MM.1S (cell line): ENCODE results near the gene C9orf153.
A peak's percentile ranks its signal among the peaks of the same experiment; 100 is the strongest.

Experiments used
- DNase-seq: peaks from one replicate; pipeline ENCODE4 v3.0.0-alpha.2; 2015
- H2AFZ ChIP-seq: fragments of 300-600 bp; sonication (generic); 2 replicates; pipeline ENCODE4 v1.6.0; 2016; ENCODE audit warnings: antibody characterized with exemption, low read length
- H3F3A ChIP-seq: fragments of 300-600 bp; sonication (generic); 2 replicates; pipeline ENCODE4 v1.6.1; 2016; ENCODE audit warnings: mild to moderate bottlenecking, antibody characterized with exemption, low read length, moderate library complexity, mixed read lengths; ENCODE audit not compliant: insufficient read depth
- H3K27ac ChIP-seq: fragments of 300-600 bp; sonication (generic); 2 replicates; pipeline ENCODE4 v1.5.1; 2016; ENCODE audit warnings: mild to moderate bottlenecking, low read length
- H3K27me3 ChIP-seq: fragments of 300-600 bp; sonication (generic); replicated peaks from 2 replicates; pipeline ENCODE4 v1.6.0; 2016; ENCODE audit warnings: low read length; ENCODE audit not compliant: insufficient read depth
- H3K36me3 ChIP-seq: fragments of 300-600 bp; sonication (generic); replicated peaks from 2 replicates; pipeline ENCODE4 v1.6.1; 2016; ENCODE audit warnings: mild to moderate bottlenecking, low read length, mixed read lengths; ENCODE audit not compliant: insufficient read depth
- H3K4me1 ChIP-seq: fragments of 300-600 bp; sonication (generic); 2 replicates; pipeline ENCODE4 v1.6.1; 2016; ENCODE audit warnings: low read length, mixed read lengths
- H3K4me2 ChIP-seq: fragments of 300-600 bp; sonication (generic); 2 replicates; pipeline ENCODE4 v1.6.0; 2016; ENCODE audit warnings: low read depth, low read length
- H3K4me3 ChIP-seq: fragments of 300-600 bp; sonication (generic); 2 replicates; pipeline ENCODE4 v1.5.1; 2016; ENCODE audit warnings: low read length, mixed read lengths
- H3K79me2 ChIP-seq: fragments of 300-600 bp; sonication (generic); 2 replicates; pipeline ENCODE4 v1.6.1; 2016; ENCODE audit warnings: mixed run types, low read length, mixed read lengths
- H3K9ac ChIP-seq: fragments of 300-600 bp; sonication (generic); 2 replicates; pipeline ENCODE4 v1.6.1; 2016; ENCODE audit warnings: low read length, mixed read lengths
- H3K9me2 ChIP-seq: fragments of 300-600 bp; sonication (generic); replicated peaks from 2 replicates; pipeline ENCODE4 v1.6.1; 2016; ENCODE audit warnings: mild to moderate bottlenecking, low read length, mixed read lengths; ENCODE audit not compliant: insufficient read depth
- H3K9me3 ChIP-seq: fragments of 300-600 bp; sonication (generic); replicated peaks from 2 replicates; pipeline ENCODE4 v1.6.1; 2016; ENCODE audit warnings: mild to moderate bottlenecking, low read length, mixed read lengths; ENCODE audit not compliant: insufficient read depth
- H4K20me1 ChIP-seq: fragments of 300-600 bp; sonication (generic); 2 replicates; pipeline ENCODE4 v1.6.1; 2016; ENCODE audit warnings: mild to moderate bottlenecking, low read length, moderate library complexity, mixed read lengths; ENCODE audit not compliant: insufficient read depth
- EZH2 ChIP-seq: fragments of 300-600 bp; sonication (generic); optimal IDR thresholded peaks from 2 replicates; pipeline ENCODE3; 2017; ENCODE audit warnings: low read depth, mild to moderate bottlenecking, antibody characterized with exemption, low read length, mixed read lengths
- EZH2phosphoT487 ChIP-seq: fragments of 300-600 bp; sonication (generic); IDR thresholded peaks from 2 replicates; pipeline ENCODE4 v1.6.1; 2018; ENCODE audit warnings: antibody characterized with exemption, low read length
- TF ChIP-seq, protein P1 (sequence below): fragments of 300-600 bp; sonication (generic); IDR thresholded peaks from 2 replicates; pipeline ENCODE4 v1.5.1; 2016; ENCODE audit warnings: antibody characterized with exemption, low read length, mixed read lengths

C9orf153 gene

DNA sequence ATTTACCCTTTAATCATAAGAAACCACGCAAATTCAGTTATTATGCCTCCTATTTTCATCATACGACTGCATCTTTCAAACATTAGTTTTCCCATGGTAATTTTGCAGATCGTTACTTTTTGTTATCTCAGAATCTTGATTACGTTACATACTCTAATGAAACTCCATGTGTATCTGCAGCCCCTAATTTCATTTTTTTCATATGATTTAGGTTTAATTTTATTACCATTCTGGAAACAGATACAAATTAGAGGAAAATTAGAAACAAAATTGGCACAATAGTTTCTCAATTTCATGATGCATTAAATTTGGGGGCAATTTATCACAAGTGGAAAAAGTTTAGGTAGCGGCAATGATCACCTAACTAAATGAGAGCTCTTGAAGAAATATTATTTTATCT is 52.3 kb downstream of the C9orf153 start:
- Histone ChIP-seq H2AFZ (no peak overlapping the region), H3K27me3 (no peaks in the 10 kb centered on the region)

DNA sequence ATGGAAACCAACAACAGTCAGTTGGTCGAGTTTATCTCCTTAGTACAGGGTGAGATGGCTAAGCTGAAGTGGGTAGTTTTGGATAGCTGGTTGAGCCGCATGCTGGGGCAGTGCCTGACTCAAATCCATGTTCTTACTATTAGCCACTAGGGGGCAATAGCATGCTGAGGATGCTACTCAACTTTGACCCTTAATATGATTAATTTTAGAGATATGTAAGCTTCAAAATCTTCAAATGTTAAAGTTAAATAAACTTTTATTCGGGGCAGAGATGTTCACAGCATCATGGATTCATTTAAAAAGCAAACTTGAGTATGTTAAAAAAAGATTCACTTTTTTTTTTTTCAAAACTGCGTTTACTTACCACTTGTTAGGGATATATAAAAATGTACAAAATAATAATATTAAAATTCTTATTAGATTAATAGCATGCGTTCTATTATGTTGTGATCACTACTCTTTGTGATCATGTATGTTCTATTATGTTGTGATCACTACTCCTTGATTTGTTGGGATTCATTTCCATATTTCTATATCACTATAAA is 57.0 kb downstream of the C9orf153 start:
- Histone ChIP-seq H3K27ac (no peak overlapping the region), H3K9me2 (no peaks in the 10 kb centered on the region), H3K9me3 (no peaks in the 10 kb centered on the region), H3K79me2 (no peaks in the 10 kb centered on the region), H3K27me3 (no peaks in the 10 kb centered on the region), H4K20me1 (no peaks in the 10 kb centered on the region), H3K4me3 (no peak overlapping the region), H3K9ac (no peak overlapping the region), H2AFZ (no peak overlapping the region), H3K4me2 (no peak overlapping the region), H3K4me1 (0 out of 2 replicates have a peak, but pooled peaks cover 3% of the 10 kb centered on the region), H3F3A (no peaks in the 10 kb centered on the region), H3K36me3 (no peaks in the 10 kb centered on the region)
- no peak for TF ChIP-seq EZH2
- no peak for TF ChIP-seq EZH2phosphoT487
- TF ChIP-seq, protein P1, sequence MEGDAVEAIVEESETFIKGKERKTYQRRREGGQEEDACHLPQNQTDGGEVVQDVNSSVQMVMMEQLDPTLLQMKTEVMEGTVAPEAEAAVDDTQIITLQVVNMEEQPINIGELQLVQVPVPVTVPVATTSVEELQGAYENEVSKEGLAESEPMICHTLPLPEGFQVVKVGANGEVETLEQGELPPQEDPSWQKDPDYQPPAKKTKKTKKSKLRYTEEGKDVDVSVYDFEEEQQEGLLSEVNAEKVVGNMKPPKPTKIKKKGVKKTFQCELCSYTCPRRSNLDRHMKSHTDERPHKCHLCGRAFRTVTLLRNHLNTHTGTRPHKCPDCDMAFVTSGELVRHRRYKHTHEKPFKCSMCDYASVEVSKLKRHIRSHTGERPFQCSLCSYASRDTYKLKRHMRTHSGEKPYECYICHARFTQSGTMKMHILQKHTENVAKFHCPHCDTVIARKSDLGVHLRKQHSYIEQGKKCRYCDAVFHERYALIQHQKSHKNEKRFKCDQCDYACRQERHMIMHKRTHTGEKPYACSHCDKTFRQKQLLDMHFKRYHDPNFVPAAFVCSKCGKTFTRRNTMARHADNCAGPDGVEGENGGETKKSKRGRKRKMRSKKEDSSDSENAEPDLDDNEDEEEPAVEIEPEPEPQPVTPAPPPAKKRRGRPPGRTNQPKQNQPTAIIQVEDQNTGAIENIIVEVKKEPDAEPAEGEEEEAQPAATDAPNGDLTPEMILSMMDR = peak; percentile 79
- peak; percentile 58 for DNase-seq

More for the DNA sequence above, 52.3 kb downstream of the C9orf153 start:
- Histone ChIP-seq H3K36me3 (no peaks in the 10 kb centered on the region), H3K9ac (no peak overlapping the region), H3K27ac (no peak overlapping the region), H3K4me2 (no peak overlapping the region), H3K4me1 (no peaks in the 10 kb centered on the region), H3K79me2 (no peaks in the 10 kb centered on the region), H3K9me3 (no peaks in the 10 kb centered on the region), H3F3A (no peaks in the 10 kb centered on the region), H3K4me3 (no peak overlapping the region), H3K9me2 (no peaks in the 10 kb centered on the region), H4K20me1 (no peaks in the 10 kb centered on the region)
- no peak for TF ChIP-seq EZH2
- TF ChIP-seq, protein P1 = no peak
- TF ChIP-seq EZH2phosphoT487 = no peak
- no peak for DNase-seq

DNA sequence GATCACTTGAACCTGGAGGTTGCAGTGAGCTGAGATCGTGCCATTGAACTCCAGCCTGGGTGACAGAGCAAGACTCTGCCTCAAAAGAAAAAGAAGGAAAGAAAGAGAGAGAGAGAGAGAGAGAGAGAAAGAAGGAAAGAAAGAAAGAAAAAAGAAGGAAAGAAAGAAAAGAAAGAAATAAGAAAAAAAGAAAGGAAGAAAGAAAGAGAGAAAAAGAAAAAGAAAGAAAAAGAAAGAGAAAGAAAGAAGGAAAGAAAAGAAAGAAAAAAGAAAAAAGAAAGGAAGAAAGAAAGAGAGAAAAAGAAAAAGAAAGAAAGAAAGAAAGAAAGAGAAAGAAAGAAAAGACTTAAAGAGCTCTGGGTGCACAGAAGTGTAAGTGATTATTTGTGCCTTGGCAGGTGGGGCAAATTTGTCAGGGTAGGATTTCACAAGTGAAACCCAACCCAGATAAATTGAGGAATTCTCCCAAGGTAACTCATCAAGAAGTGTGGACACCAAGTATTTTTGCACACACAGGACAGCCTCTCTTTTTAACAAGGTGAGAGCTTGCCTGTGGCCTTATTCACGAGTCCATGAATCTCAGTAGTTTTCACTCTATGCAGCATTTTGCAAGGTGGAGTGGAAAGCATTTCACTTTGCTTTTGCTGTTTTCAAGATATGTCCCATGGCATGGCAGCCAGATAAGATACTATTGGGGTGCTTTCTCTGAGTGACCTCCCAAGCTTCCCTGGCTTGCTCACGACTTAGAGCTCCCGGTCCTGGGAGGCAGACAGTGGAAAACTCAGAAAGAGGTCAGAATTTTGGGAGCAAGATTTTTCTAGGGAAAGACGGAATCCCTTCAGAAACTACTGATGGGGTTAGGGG is 57.8 kb downstream of the C9orf153 start:
- Histone ChIP-seq H3K4me3 (no peak overlapping the region), H3K27ac (no peak overlapping the region), H3K9me3 (no peaks in the 10 kb centered on the region), H2AFZ (no peak overlapping the region), H3K9me2 (no peaks in the 10 kb centered on the region), H3K4me2 (no peak overlapping the region), H3K36me3 (no peaks in the 10 kb centered on the region), H3K79me2 (no peaks in the 10 kb centered on the region), H3K4me1 (0 out of 2 replicates have a peak, but pooled peaks cover 3% of the 10 kb centered on the region), H4K20me1 (no peaks in the 10 kb centered on the region), H3F3A (no peaks in the 10 kb centered on the region), H3K27me3 (no peaks in the 10 kb centered on the region), H3K9ac (no peak overlapping the region)
- no peak for TF ChIP-seq EZH2
- TF ChIP-seq EZH2phosphoT487 = no peak
- DNase-seq = no peak
